GM10248 (cell line): ENCODE measurements around the gene CWF19L1.
"Not testable (repeated sequence)": the region's sequence is repeated elsewhere in the genome, so short reads cannot be mapped to it uniquely, and the experiment has no call there.

Experiments
- CTCF ChIA-PET: fragments of 300-600 bp; sonication (Branson Sonifier 250); formaldehyde crosslinking; extraction: SDS; loops from one replicate; lab custom pipeline; 2021; ENCODE audit warnings: antibody characterized with exemption; lab: Yijun Ruan, JAX
- POLR2A ChIA-PET: fragments of 350-650 bp; sonication (Branson Sonifier 250); formaldehyde crosslinking; extraction: SDS; loops from one replicate; lab custom pipeline; 2020; ENCODE audit warnings: antibody characterized with exemption; lab: Yijun Ruan, JAX
- DNase-seq: peaks from one replicate; pipeline ENCODE4 v3.0.0; 2012; ENCODE audit errors: extremely low spot score
- TF ChIP-seq, protein P1 (sequence below): IDR thresholded peaks from 2 replicates; pipeline ENCODE4 v1.5.1; 2012; ENCODE audit warnings: mild to moderate bottlenecking, low read depth; ENCODE audit errors: extremely low read depth, missing control alignments, control extremely low read depth

CWF19L1 gene

DNA sequence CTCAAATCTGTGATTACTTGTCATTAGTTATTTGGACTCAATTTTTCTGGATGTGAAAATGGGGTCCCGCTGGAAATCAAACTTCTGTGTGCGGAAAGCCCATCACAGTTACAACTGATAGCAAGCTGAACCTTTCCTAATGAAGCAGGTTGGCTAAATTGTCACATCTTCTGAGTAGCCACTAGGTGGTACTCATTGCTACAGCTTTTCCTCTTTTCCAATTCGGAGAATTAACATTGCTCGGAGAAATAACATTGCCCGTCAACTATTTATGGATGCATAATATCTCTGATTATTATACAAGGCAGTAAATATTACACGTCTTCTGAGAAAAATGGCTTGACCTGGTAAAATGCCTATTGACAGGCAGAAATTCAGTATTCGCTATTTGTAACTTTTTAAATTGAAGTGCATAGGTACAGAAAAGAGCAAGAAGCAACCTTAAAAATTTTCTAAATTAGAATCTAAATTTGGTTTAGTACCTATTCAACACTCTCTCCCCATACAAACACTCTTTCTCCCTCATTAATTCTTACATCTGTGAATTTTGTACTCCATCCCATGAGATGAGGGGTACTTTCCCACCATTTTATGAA lies 36.4 kb upstream of the CWF19L1 start:
- TF ChIP-seq, protein P1, sequence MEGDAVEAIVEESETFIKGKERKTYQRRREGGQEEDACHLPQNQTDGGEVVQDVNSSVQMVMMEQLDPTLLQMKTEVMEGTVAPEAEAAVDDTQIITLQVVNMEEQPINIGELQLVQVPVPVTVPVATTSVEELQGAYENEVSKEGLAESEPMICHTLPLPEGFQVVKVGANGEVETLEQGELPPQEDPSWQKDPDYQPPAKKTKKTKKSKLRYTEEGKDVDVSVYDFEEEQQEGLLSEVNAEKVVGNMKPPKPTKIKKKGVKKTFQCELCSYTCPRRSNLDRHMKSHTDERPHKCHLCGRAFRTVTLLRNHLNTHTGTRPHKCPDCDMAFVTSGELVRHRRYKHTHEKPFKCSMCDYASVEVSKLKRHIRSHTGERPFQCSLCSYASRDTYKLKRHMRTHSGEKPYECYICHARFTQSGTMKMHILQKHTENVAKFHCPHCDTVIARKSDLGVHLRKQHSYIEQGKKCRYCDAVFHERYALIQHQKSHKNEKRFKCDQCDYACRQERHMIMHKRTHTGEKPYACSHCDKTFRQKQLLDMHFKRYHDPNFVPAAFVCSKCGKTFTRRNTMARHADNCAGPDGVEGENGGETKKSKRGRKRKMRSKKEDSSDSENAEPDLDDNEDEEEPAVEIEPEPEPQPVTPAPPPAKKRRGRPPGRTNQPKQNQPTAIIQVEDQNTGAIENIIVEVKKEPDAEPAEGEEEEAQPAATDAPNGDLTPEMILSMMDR = peak; percentile 55
- CTCF ChIA-PET = interaction anchor here (0.7 to 2.1 kb wide), 5 partner anchors 9 to 215 kb away, joined by 3 to 7 read pairs (median 4); no protein-coding TSS in a partner anchor
- peak; percentile 60 for DNase-seq
- POLR2A ChIA-PET = no interaction called here

DNA sequence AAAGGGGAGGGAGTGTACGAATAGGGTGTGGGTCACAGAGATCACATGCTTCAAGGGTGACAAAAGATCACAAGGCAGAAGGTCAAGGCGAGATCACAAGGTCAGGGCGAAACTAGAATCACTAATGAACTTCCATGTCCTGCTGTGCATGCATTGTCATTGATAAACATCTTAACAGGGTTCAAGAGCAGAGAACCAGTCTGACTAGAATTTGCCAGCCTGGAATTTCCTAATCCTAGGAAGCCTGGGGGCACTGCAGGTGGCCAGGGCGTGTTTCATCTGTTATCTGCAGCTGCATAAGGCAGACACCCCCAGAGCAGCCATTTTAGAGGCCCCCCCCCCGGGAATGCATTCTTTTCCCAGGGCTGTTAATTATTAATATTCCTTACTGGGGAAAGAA lies 33.7 kb upstream of the CWF19L1 start:
- POLR2A ChIA-PET = not testable (repeated sequence)

DNA sequence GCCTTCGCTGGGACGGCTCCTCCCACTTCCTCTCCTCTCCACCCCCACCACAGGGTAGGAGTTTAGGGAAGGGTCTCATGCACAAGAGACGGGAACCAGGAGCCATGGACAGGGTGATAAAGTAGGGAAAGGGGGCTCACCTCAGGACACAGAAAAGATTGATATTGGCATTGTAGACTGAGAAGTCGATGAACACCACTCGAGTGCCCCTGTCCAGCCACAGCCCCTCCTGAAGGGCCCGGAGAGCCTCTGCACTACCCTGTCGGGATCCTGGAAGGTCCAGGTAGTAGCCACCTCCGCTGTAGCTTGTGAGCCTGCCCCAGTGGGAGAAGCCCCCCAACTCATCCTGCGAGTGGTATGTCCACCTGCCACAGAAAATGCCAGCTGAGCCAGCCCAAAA lies 29.8 kb upstream of the CWF19L1 start:
- ChIA-PET POLR2A (interaction anchor here (0.6 kb wide), 1 partner anchor 10 kb away, joined by 3 read pairs; no protein-coding TSS in a partner anchor), CTCF (interaction anchor here (1.1 to 4.1 kb wide), 5 partner anchors 12 to 221 kb away, joined by 3 to 11 read pairs (median 4); no protein-coding TSS in a partner anchor)
- no peak for DNase-seq
- TF ChIP-seq, protein P1 = no peak

More for the DNA sequence above, 33.7 kb upstream of the CWF19L1 start:
- CTCF ChIA-PET, DNase-seq: not testable (repeated sequence)

DNA sequence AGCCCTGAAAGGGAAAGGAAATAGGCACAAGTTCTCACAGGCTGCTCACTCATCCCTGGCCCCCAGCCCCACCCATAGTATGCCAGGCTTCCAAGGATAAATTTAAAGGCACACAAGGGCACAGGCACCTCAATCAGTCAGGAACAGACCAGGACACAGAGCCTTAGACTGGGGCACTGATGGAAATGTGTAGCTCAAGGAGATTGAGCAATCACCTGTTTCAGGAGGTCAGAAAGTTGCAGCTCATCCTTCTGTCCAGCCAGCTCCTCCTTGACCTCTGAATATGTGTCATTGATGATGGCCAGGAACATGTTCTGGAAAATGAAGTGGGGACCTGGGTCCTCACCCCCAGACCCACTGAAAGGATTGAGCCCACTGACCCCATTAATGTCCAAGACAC lies 25.6 kb upstream of the CWF19L1 start:
- ChIA-PET CTCF (interaction anchor here (1.2 kb wide), 1 partner anchor 11 kb away, joined by 4 read pairs; no protein-coding TSS in a partner anchor), POLR2A (no interaction called here)
- DNase-seq = no peak
- TF ChIP-seq, protein P1 = no peak

DNA sequence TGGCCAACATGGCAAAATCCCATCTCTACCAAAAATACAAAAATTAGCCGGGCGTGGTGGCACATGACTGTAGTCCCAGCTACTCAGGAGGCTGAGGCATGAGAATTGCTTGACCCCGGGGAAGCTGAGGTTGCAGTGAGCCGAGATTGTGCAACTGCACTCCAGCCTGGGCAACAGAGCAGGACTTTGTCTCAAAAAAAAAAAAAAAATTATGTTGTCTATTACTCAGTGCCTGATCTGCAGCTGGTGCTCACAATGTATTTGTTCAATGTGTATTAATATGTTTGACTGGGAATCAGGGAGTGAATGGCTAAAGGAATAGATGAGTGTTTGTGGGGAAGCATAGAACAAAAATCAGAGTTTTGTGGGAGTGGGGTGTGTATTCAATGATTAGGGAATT lies 24.9 kb upstream of the CWF19L1 start:
- DNase-seq, CTCF ChIA-PET, POLR2A ChIA-PET: not testable (repeated sequence)

DNA sequence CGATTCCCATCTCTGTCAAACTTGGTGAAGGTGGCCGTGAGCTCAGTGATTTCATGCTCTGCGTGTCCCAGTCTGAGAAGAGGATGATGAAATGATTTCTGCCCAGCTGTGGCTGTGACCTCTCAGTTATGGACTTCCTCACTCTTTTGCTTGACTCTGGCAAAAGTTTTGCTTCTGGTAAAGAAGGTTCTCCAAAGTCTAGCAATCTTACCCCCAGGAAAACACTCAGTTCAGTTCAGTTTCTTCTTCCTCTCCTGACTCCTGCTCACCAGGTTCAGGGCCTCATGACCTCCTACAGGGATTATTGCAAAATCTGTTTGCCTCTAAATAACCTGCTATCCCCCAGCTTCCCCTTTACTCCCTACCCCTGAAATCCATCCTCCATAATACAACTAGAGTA lies 23.9 kb upstream of the CWF19L1 start:
- POLR2A ChIA-PET = no interaction called here
- CTCF ChIA-PET = interaction anchor here (0.8 to 1.5 kb wide), 3 partner anchors 8 to 23 kb away, joined by 3 to 4 read pairs (median 4); no protein-coding TSS in a partner anchor

DNA sequence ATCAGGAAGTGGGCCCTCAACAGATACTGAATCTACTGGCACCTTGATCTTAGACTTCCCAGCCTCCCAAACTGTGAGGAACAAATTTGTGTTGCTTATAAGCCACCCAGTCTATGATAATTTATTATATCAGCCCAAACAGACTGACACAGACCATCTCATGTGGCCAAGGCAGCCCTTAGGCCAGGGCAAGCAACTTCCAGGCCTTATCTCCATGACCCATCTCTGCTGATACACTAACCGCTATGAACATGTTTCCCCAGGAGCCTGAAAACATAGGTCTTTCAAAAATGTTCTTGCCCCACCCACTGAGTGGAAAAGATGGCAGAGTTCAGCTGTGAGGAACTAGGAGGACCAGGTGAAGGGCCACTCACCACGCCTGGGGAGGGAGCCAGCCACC lies 22.2 kb upstream of the CWF19L1 start:
- ChIA-PET POLR2A (no interaction called here), CTCF (interaction anchor here (1.2 to 1.5 kb wide), 2 partner anchors 15 to 143 kb away, joined by 3 read pairs; no protein-coding TSS in a partner anchor)
- DNase-seq = no peak
- TF ChIP-seq, protein P1 = no peak

More for the DNA sequence above, 23.9 kb upstream of the CWF19L1 start:
- TF ChIP-seq, protein P1 = no peak
- no peak for DNase-seq
